Nephron (organoid): ENCODE results near the gene HINT2.

Source experiments
- H3K27ac Mint-ChIP-seq, 3 experiments: 2 replicates each; pipeline ENCODE4 v1.8.0; 2020; ENCODE audit warnings: mixed read lengths in 3 of 3, mild to moderate bottlenecking in 2 of 3, moderate library complexity in 1 of 3
- H3K27me3 Mint-ChIP-seq: 2 replicates; pipeline ENCODE4 v1.8.0; 2021; ENCODE audit warnings: low read depth, mild to moderate bottlenecking, moderate library complexity, mixed read lengths
- H3K36me3 Mint-ChIP-seq: 2 replicates; pipeline ENCODE4 v1.8.0; 2020; ENCODE audit warnings: low read depth, mixed read lengths
- H3K4me1 Mint-ChIP-seq: 2 replicates; pipeline ENCODE4 v1.8.0; 2020; ENCODE audit warnings: mixed read lengths
- H3K4me3 Mint-ChIP-seq, 3 experiments: 2 replicates each; pipeline ENCODE4 v1.8.0; 2020; ENCODE audit warnings: mild to moderate bottlenecking in 3 of 3, mixed read lengths in 3 of 3, moderate library complexity in 2 of 3
- H3K9me3 Mint-ChIP-seq: 2 replicates; pipeline ENCODE4 v1.8.0; 2020; ENCODE audit warnings: mixed read lengths
- CTCF ChIP-seq, 3 experiments: fragments of 200-600 bp; sonication (generic); IDR thresholded peaks; one replicate each; pipeline ENCODE4 v1.5.0; 2021; ENCODE audit warnings: antibody characterized with exemption in 3 of 3; ENCODE audit not compliant: unreplicated experiment in 3 of 3

The HINT2 gene

GRCh38 chr9:35790385-35791296, 24.2 kb downstream of the HINT2 start:
- Mint-ChIP-seq H3K4me3 (peak overlapping the region; percentile 87 to 92 (median 91)), H3K27me3 (no peaks in the 10 kb centered on the region), H3K9me3 (no peaks in the 10 kb centered on the region), H3K4me1 (peaks cover 39% of the 10 kb centered on the region), H3K36me3 (no peaks in the 10 kb centered on the region), H3K27ac (peak overlapping the region; percentile 89 to 95 (median 94))
- TF ChIP-seq CTCF (IDR thresholded peaks at IDR 0.05; ENCODE audit: unreplicated experiment in 3 of 3) = peak; percentile 77 to 85 (median 79)

GRCh38 chr9:35790025-35790384, 24.8 kb downstream of the HINT2 start:
- Mint-ChIP-seq H3K36me3 (no peaks in the 10 kb centered on the region), H3K27ac (peak overlapping the region in 2 of 3 experiments; percentile 94 to 95), H3K27me3 (no peaks in the 10 kb centered on the region), H3K4me1 (peaks cover 32% of the 10 kb centered on the region), H3K4me3 (peak overlapping the region in 1 of 3 experiments; percentile 91), H3K9me3 (no peaks in the 10 kb centered on the region)
- TF ChIP-seq CTCF (IDR thresholded peaks at IDR 0.05; ENCODE audit: unreplicated experiment in 3 of 3) = no peak

GRCh38 chr9:35789541-35789940, 25.3 kb downstream of the HINT2 start:
- TF ChIP-seq CTCF (IDR thresholded peaks at IDR 0.05; ENCODE audit: unreplicated experiment in 3 of 3) = no peak
- no peak overlapping the region for H3K4me3 Mint-ChIP-seq
- no peaks in the 10 kb centered on the region for H3K36me3 Mint-ChIP-seq
- H3K4me1 Mint-ChIP-seq = peaks cover 28% of the 10 kb centered on the region
- H3K27me3 Mint-ChIP-seq = no peaks in the 10 kb centered on the region
- no peaks in the 10 kb centered on the region for H3K9me3 Mint-ChIP-seq
- H3K27ac Mint-ChIP-seq = no peak overlapping the region

- no peaks in the 10 kb centered on the region for H3K4me1 Mint-ChIP-seq
- H3K27me3 Mint-ChIP-seq = peaks cover 10% of the 10 kb centered on the region
- H3K9me3 Mint-ChIP-seq = no peaks in the 10 kb centered on the region
- no peak overlapping the region for H3K27ac Mint-ChIP-seq
- H3K36me3 Mint-ChIP-seq = peaks cover 10% of the 10 kb centered on the region
- no peak for TF ChIP-seq CTCF (IDR thresholded peaks at IDR 0.05; ENCODE audit: unreplicated experiment in 3 of 3)
- no peak overlapping the region for H3K4me3 Mint-ChIP-seq
Measured at GRCh38 chr9:35783418-35783817, 31.4 kb downstream of the HINT2 start.

- H3K27me3 Mint-ChIP-seq = peaks cover 10% of the 10 kb centered on the region
Measured at GRCh38 chr9:35781066-35781465, 33.8 kb downstream of the HINT2 start.

More at GRCh38 chr9:35781066-35781465, 33.8 kb downstream of the HINT2 start:
- TF ChIP-seq CTCF (IDR thresholded peaks at IDR 0.05; ENCODE audit: unreplicated experiment in 3 of 3) = no peak
- Mint-ChIP-seq H3K4me3 (no peak overlapping the region), H3K27ac (no peak overlapping the region), H3K9me3 (no peaks in the 10 kb centered on the region), H3K36me3 (peaks cover 10% of the 10 kb centered on the region), H3K4me1 (peaks cover 2% of the 10 kb centered on the region)
